Omental fat pad (tissue), 4 donors: ENCODE measurements around the gene ITGA2B. TPM values are rescaled to one million over a fixed set of nuclear protein-coding genes. Genes with fewer than 3 reads are reported as not detected.

Source experiments
- ATAC-seq: fragments of 150-250 bp; one replicate; pipeline ENCODE4 v1.9.1; 2016; ENCODE audit warnings: mild to moderate bottlenecking, moderate library complexity; ENCODE audit not compliant: low FRiP score
- DNase-seq: peaks from one replicate; pipeline ENCODE4 v3.0.0-alpha.2; 2019; ENCODE audit warnings: low spot score
- total RNA-seq, 4 donors: library from RNA; depleted of rRNA; stranded (reverse); fragments of >200 nt; gene quantifications; one replicate each; pipeline ENCODE4 v1.1.0, GENCODE V29; 2016
- TF ChIP-seq, protein P1 (sequence below), 3 donors: fragments of 450-650 bp; IDR thresholded peaks; one replicate each; pipeline ENCODE4 v1.5.1; 2016 to 2017; ENCODE audit warnings: antibody characterized with exemption in 3 of 3, mild to moderate bottlenecking in 3 of 3, moderate library complexity in 2 of 3

The ITGA2B gene
- total RNA-seq, 4 donors from 2014 or later = 0.72 to 1.6 (median 1.0) TPM

DNA sequence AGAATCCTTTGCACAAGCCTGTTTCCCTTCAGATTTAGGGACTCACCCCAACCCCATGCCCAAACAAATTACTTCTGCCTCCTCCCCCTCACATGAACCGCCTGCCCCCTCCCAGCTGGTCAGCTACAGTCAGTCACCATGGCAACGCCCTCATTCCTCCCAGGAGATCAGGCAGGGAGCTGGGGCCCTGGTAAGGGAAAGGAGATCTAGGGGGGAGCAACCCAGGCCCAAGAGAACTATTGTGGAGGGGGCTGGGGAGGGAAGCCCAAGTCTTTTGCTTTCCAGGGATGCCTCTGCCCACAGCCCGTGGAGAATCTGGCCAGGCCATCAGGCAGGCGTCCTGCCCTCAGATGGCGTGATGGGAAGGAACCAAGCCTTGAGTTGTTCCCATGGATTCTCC is 28.6 kb downstream of the ITGA2B start:
- ATAC-seq (no peak), DNase-seq (no peak)
- TF ChIP-seq, protein P1, sequence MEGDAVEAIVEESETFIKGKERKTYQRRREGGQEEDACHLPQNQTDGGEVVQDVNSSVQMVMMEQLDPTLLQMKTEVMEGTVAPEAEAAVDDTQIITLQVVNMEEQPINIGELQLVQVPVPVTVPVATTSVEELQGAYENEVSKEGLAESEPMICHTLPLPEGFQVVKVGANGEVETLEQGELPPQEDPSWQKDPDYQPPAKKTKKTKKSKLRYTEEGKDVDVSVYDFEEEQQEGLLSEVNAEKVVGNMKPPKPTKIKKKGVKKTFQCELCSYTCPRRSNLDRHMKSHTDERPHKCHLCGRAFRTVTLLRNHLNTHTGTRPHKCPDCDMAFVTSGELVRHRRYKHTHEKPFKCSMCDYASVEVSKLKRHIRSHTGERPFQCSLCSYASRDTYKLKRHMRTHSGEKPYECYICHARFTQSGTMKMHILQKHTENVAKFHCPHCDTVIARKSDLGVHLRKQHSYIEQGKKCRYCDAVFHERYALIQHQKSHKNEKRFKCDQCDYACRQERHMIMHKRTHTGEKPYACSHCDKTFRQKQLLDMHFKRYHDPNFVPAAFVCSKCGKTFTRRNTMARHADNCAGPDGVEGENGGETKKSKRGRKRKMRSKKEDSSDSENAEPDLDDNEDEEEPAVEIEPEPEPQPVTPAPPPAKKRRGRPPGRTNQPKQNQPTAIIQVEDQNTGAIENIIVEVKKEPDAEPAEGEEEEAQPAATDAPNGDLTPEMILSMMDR (IDR thresholded peaks at IDR 0.05) = no peak

DNA sequence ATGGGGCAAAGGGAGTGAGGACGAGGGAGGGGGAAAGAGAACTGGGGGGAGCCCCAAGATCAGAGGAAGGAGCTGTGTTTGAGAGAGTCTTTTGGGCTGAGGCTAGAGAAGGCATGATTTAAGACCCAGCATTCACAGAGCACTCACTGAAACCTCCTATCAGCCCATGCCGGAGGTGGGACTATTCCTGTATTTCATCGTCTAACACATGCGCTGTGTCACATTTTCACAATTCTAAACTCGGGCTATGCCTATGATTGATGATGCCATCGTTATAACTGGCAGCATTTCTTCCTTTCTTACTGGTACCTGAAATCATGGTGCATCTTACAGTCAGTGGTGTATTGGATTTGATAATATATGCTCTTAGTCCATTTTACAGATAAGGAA is 29.3 kb downstream of the ITGA2B start:
- ATAC-seq (no peak), DNase-seq (no peak)
- TF ChIP-seq, protein P1 (IDR thresholded peaks at IDR 0.05) = no peak

DNA sequence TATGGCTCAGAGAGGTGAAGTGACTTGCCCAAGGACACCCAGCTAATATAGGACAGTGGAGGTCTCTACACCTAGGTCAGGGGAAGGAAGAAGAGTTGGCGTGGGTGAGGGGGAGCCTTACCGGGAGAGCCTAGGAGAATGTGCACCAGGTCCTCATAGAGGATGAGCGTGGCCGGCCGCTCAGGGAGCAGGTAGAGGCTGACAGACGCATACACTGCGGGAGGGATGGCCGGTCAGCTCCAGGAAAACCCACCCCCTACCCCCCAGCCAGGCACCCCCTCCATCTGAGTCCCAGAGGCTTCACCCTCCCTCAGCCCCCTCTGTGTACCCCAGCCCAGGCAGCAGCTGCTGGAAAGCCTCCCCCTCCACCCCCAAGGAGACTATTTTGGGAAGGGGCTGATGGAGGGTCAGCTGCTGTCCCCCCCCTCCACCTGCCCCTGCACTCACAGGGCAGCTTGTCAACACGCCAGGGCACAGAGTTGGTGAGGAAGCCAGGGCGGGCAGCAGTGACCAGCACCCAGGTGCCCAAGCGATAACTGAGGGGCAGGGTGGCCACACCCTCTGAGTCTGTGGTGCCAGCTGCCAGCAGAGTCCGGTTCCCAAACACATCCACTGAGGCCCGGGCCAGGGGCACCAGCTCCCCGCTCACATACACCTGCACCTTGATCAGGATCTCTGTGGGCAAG is 29.8 kb downstream of the ITGA2B start:
- TF ChIP-seq, protein P1 (IDR thresholded peaks at IDR 0.05) = no peak
- ATAC-seq (no peak), DNase-seq (no peak)

DNA sequence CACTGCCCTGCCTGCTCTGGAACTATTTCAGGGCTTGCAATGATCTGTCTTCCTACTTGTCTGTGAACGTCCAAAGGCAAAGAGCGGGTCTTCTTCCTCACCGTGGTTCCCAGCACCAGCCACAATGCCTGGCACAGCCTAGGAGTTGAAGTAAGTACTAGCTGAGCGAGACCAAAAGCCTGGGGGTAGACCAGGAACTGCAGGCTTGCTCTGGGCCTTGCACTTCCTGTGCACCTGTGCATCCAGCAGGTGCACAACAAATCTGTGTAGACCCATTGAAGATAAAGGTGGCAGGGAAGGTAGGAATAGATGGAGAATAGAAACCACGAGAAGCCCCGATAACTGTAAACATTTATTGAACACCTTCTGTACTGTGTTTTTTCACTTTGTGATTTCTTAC is 30.4 kb downstream of the ITGA2B start:
- DNase-seq (no peak), ATAC-seq (no peak)
- TF ChIP-seq, protein P1 (IDR thresholded peaks at IDR 0.05) = no peak

DNA sequence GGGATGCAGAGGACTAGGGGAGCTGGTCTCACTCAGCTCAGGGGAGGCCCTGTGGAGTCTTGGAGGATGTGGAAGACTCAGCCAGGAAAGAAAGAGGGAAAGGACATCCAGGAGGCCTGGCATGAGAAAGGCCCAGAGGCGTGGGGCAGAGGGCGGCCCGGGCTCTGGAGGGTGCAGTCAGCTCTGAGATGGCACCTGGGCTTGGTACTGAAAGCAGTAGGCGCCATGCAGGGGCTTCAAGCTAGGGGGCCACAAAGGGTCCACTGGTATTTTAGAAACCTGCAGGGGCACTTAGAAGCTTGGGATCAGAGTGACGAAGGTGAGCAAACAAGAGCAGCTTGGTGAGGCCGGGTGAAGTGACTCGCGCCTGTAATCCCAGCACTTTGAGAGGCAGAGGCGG is 31.4 kb downstream of the ITGA2B start:
- TF ChIP-seq, protein P1 (IDR thresholded peaks at IDR 0.05) = no peak
- DNase-seq (no peak), ATAC-seq (no peak)

DNA sequence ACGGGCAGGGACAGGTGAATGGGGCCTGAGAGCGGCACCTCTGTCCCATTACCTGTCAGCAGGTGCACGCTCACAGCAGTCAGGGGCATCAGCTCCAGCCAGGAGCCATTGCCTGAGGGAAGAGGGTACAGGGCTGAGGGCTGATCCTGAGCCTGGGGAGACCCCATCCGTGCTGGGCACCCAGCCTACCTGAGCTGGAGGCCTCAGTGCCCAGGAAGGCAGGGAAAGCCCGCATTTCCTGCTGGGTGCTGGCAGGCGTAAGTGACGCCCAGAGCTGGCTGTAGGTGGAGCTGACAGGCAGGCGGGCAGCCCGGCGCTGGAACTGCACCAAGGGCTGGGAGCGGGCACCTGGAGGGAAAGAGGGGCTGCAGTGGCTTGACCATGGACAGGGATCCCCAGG is 33.2 kb downstream of the ITGA2B start:
- DNase-seq = no peak
- ATAC-seq = no peak
- TF ChIP-seq, protein P1 (IDR thresholded peaks at IDR 0.05) = no peak

DNA sequence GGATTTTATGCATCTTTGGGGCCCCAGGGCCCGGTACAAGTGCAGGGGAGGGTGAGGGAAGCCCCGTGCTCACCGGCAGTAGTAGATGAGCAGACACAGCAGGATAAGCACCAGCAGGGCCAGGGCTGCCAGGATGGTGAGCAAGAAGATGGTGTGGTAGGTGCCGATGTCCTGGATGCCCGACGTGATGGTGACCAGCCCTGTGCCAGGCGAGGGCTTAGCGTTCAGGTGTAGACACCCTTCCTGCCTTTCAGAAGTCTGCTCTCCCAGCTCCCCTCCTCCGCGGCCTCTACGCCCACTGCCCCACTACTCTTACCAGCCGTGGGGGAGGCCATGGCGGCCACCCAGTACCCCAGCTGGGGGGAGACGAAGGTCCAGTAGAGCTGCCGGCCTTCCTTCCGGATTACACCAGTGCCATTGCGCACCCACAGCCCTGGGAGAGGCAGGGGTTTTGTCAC is 33.8 kb downstream of the ITGA2B start:
- ATAC-seq (no peak), DNase-seq (no peak)
- TF ChIP-seq, protein P1 (IDR thresholded peaks at IDR 0.05) = no peak
